Measurements from ENCODE around the gene TPM2.

Gene TPM2

DNA sequence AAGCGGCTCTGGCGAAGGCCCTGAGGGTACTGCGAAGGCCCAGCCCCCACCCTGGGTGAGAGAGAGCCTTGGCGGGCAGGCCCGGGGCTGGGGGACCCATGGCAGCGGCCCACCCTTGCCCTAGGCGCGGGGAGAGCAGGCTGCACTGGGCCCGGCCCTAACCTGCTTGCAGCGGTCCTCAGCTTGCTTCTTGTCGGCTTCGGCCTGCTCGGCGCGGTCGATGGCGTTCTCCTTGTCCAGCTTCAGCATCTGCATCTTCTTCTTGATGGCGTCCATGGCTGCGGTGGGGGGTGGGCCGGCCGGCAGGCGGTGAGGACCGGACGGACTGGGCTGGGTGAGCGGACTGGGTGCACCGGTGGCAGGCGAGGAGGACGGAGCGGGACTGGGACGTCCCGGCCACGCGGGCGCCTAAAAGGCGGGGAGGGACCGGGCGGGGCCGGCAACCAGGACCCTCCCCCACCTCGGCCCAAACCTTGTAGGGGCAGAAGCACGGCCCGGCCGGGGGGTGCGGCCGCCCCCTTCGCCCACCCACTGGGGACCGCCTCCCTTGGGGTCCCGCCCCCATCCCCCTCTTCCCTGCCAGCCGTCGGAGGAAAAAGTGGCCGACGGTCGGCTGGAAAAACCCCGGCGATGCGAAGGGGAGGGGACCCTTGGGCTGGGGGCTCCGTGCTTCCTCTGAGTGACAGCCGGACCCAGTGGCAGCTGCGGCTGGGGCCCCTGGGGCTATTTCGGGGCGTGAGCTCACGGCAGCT lies at the start of gene TPM2:
Gene TPM2 (minus strand): TSS at position 384 of the 752 bp plus-strand sequence. CDS start 108 bp downstream, at position 276.
- no peak for DNase-seq (ENCODE audit: low spot score)

DNA sequence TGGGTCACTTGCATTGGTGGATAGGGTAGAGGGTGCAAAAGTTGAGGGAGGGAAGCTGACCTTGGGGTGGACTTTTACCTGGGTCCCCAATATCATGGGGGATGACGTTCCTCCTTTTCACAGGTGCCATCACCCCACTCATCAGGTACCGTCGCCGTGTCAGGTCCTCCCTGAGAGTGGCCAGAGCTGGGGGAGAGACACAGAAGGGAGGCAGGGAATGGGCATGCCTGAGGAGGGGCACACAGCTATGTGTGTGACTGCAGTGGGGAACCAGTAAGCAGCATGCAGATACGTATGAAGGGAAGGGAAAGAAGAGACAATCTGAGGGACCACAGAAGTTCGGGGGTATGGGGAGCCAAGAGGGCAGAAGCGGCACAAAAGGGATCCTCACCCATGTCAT lies 49.2 kb upstream of the TPM2 start:
- DNase-seq (ENCODE audit: low spot score): no peak

DNA sequence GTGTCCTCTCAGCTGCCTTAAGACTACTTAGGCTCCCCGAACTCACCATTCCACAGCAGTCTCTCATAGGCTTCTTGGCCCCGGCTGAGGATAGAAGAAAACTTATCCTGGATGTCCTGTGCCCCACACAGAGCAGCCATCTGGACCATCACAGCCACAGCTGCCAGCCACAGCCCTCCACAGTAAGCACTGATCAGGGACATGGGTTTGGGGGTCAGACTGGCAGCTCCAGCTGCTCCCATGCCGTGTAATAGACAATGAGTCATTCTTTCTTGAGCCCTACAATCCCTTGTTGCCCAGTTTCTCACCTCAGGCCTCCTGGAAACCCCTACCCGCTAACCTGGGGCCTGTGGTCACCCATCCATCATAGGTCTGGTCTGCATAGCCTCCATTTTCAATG lies 48.5 kb upstream of the TPM2 start:
- no peak for DNase-seq (ENCODE audit: low spot score)

DNA sequence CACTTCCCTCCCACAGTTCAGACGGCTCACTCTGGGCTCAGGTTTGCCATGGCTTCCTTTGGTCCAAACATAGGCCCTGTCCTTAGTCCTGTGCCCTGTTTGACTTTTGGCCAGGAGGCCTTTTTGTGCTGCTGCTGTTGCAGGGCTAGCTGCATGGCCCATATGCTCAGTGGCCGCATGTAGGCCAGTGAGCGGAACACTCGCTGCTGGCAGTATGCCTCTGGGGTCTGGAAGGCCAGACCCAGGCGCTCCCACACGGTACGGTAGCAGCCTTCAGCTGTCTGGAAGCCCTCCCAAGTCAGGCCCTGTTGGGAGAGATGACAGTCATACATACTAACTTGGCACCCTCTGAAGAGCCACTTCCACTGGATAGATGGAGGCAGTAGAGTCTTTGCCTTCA lies 47.4 kb upstream of the TPM2 start:
- DNase-seq (ENCODE audit: low spot score): no peak

DNA sequence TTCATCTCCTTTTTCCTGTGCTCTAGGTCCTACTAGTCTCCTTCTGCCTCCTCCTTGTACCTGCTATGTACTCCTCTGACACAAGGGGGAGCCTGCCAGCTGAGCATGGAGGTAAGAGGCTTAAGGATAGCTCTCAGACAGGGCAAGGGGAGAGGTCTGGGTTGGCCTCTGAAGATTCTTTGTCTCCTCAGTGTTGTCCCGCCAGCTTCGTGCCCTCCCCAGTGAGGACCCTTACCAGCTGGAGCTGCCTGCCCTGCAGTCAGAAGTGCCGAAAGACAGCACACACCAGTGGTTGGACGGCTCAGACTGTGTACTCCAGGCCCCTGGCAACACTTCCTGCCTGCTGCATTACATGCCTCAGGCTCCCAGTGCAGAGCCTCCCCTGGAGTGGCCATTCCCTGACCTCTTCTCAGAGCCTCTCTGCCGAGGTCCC lies 46.5 kb upstream of the TPM2 start:
- peak; percentile 79 for DNase-seq (ENCODE audit: low spot score)

DNA sequence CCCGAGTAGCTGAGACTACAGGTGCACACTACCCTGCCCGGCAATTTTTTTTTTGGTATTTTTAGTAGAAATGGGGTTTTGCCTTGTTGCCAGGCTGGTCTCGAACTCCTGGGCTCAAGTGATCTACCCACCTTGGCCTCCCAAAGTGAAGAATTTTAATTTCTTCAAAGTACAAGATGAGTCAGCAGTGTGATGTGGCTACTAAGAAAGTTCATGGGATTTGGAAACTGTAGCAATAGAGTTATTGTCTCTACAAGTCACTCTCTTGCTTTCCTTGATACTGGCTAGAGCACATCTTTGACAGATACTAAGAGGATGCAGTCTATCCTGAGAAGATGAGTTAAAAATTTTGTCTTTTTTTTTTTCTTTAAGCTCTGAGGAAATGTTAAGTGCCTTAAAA lies 44.4 kb upstream of the TPM2 start:
- DNase-seq (ENCODE audit: low spot score): no peak

DNA sequence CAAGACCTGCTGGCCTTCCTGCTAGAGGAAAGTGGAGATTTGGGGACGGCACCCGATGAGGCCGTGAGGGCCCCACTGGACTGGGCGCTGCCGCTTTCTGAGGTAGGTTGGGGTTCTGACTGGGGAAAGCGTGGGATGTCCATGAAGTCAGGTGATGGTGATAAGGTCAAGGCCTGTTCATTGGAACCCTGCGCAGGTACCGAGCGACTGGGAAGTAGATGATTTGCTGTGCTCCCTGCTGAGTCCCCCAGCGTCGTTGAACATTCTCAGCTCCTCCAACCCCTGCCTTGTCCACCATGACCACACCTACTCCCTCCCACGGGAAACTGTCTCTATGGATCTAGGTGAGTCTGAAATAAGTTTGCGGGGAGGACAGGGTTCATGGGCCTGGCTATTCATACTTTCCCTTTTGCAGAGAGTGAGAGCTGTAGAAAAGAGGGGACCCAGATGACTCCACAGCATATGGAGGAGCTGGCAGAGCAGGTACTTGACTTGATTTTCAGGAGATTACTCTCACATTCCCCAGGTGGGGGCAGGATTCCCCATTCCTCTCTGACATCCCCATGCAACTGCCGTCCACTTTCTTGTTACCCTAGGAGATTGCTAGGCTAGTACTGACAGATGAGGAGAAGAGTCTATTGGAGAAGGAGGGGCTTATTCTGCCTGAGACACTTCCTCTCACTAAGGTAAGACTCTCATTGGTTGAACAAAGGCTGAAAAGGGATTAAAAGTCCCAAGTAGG lies 43.2 kb upstream of the TPM2 start:
- DNase-seq (ENCODE audit: low spot score): peak; percentile 18

DNA sequence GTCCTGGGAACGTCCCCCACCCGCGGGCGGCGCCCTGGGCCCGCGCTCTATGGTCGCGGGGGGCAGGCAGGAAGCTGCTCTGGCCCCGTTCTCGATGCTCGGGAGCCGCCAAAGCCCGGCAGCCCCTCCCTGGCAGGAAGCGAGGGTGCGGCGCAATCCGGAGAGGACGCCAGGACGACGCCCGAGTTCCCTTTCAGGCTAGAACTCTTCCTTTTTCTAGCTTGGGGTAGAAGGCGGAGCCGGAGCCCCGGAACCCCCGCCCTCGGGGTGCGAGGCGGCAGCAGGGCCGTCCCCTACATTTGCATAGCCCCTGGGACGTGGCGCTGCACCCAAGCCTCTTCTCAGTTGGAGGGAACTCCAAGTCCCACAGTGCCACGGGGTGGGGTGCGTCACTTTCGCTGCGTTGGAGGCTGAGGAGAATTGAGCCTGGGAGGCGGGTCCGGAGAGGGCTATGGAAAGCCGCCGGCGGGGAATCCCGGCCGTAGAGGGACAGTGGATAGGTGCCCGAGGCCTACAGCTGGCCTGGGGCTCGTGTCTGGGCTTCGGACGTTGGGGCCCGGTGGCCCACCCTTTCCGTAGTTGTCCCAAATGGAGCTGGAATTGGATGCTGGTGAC lies 42.6 kb upstream of the TPM2 start, which contains the start of the genes CREB3 and TLN1:
Gene CREB3 (plus strand): TSS at position 482 of the 615 bp plus-strand sequence. CDS start 107 bp downstream, at position 589.
Gene TLN1 (minus strand): TSS at position 11 of the 615 bp plus-strand sequence. CDS start 6,501 bp downstream, outside the sequence.
- peak; percentile 99 for DNase-seq (ENCODE audit: low spot score)

DNA sequence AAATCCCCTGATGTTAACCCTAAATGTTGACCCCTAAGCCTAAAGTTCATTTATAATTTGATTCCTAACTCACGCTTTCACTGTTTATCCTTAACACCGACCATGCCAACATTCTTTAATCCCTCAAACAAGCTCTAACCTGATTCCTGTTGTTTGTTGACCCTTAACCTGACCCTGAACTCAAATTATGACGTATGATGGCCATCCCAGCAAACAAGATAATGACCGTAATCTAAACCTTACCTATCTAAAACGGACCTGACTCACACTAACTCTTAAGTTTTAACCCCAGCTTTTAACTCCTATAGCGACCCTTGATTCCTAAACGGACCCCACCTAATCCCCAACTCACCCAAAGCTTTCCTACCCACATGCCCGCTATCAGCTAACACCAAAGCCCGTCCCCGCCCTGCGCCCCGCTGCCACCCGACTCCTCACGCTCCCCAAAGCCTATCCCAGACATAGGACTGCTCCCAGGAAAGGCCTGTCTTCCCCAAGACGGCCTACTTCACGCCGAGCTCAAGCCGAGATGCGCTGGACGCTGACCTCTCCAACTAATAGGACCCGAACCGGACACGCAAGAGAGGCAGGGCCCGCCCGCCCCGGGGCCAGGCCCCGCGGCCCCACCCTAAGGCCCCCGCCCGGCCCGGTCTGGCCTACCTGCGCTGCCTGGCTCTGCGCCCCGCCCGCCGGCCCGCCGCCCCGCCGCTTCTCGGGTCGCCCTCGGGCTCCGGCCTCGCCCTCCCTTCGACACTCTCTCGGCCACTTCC lies 41.9 kb upstream of the TPM2 start:
- no peak for DNase-seq (ENCODE audit: low spot score)

DNA sequence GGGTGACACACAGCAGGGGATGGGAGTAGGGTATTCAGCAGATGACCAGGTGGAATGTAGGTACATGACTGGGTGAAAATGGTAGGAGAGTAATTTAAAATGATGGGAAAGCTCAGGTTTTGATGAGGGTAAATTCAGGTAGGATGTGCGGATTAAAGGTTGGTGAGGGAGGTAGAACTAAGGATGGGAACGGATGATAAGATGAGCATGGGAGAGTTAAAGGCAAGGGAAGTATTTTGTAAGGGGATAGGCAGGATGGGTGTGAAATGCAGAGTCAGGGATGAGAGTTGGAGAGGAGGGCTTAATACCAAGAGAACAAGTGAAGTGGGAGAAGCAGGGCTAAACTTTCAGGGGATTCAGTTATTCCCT lies 40.7 kb upstream of the TPM2 start:
- DNase-seq (ENCODE audit: low spot score): no peak

DNA sequence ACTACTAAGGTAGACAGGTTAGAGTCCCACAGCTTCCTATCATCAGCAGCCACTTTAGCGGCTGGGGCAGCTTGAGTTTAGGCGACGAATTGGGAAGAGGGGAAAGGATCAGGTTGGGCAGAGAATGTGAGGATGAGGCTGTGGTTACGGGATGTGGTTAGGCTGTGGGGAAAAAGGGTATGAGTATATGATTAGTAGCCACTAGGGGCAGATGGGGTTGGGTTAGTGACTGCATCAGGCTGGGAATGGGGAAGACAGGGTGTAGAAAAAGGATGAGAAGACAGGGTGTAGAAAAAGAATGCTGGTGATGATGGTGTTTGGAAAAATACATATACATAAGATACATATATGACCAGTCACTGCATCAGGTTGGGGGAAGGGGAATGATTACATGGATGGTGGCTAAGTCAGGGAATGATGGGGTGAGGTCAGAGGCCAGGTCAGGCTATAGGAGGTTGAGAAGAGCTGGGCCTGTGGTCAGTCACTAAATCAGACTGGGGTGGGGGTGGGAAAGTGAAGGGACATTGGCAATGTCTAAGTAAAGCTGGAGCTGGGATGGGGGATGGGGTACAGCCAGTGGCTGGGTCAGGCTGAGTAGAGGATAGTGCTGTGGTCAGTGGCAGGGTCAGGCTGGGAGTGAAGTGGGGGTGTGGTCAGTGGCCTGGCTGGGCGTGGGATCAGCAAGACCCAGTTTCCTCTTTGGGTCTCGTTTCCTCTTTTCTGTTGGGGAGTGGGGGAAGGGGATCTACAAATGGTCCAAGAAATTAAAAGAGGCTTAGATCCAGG lies 40.2 kb upstream of the TPM2 start:
- peak; percentile 50 for DNase-seq (ENCODE audit: low spot score)

DNA sequence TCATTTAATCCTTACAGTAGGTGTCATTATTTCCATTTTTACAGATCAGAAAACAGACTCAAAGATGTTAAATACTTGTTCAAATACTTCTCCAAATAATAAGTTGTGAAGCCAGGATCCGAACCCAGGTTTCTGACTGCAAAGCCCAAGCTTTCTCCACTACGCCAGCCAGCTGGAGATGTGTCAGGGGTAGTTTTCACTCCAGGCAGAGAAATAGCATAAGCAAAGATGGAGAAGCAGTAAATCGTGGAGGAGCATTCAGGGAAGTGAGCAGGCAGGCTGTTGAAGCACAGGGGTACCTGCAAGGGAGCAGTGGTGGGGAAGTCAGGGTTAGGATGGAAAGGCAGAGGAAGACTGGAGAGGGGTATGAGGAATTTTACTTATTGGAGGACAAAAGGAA lies 39.4 kb upstream of the TPM2 start:
- no peak for DNase-seq (ENCODE audit: low spot score)

DNA sequence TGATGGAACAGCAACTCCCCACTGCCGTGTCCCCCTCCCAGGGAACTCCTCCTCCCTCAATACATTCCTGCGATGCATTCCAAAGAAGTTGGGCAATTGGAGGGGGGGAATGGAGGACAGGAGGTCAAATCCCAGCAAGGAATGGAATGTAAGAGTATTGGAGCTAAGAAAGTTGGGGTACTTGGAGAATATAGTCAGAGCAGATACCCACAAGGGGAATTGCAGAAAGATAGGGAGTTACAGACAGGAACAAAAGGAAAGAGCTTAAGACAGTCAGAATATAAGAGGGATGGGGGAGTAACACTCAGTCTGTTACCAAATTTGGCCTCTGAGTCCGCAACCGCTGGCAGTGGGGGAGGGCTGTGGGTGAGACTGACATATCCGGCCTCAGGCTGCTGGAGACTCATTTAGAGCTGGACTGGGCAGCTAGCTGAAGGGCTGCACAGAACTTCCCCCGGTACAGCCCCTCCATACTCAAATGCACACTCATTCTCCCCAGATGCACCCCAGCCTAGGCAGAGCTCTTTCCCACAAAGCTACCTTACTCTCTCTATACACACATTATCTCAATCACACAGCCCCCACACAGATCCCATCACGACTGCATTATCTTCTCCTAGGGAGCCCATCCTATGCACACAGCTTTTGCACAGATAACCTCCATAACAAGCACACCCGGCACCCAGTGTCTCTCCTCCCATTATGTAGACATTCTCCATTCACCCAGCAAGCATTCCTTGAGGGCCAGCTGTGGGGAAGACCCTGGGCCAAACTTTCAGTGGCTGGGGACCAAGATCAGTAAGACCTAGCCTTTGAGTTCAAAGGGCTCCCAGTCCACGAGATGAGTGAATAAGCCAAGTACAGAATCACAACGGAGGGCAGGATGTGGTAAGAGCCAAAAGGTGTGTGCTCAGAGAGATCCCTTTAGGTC lies 38.6 kb upstream of the TPM2 start:
- peak; percentile 46 for DNase-seq (ENCODE audit: low spot score)

DNA sequence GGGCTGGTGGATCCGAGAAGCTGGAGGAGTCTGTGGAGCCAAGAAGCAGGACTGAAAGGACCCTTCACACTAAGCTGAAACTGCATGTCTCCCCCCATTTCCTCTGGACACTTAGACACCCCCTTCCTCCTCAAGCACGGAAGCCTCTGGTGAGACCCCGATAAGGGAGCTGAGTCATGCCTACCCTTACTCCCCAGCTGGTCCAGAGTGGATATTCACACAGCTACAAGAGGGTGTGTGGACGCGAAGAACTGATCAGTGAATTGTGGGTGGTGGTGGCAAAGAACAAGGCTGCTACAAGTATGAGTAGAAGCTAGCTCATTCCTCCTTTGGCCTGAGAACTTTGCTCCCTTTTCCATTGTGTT lies 37.9 kb upstream of the TPM2 start:
- no peak for DNase-seq (ENCODE audit: low spot score)

DNA sequence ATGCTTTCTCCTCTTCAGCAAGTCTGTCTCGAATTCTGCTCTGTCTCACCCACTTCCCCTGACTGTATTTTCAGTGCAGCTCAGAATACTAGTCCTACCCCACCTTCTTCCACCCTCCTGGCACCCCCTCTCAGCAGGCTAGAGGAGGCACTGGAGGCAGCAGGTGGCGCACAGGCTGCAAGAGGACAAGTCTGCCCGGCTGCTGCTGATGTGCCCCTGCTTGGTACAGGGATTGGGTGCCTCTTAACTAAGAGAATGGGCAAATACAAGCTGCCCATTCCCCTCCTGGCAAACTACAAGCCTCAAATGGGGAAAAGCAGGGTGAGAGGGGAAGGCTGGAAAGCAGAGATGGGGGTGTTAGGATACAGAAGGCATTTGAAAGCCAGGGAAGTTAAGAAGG lies 37.2 kb upstream of the TPM2 start:
- DNase-seq (ENCODE audit: low spot score): peak; percentile 35

DNA sequence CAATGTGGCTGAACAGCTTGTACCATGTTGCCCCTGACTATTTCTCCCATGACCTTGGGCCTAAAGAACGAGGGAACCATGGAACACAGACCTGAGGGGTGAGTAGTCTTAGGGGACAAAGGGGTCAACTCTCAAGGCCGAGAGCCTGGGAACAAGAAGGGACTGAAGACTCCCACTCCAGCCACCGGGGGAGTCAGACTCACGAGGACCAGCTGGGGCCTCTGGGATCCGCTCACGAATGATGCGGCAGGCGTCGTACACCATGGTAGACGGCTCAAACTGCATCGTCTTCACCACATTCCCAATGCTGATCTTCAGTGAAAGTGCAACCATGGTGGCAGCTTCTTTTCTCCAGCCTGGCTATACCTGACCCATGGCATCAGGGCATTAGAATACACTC lies 35.6 kb upstream of the TPM2 start:
- DNase-seq (ENCODE audit: low spot score): no peak

DNA sequence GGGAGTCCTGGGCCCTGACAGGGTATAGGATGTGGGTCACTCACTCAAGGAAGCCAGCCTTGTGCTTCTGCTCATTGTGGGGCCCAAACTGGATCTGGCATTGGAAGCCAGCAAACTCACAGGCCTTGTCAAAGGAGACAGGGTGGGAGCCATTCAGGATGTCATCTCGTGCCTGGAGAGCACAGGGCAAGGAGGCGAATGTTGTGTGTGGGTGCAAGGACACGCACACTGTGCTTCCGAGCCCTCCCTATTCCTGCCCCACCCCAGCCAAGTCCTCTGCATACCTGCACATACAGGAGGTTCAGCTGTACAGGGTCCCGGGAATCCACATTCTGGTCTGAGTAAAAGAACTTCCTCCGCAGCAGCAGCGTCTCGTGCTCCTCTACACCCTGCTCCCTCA lies 34.2 kb upstream of the TPM2 start:
- DNase-seq (ENCODE audit: low spot score): no peak

DNA sequence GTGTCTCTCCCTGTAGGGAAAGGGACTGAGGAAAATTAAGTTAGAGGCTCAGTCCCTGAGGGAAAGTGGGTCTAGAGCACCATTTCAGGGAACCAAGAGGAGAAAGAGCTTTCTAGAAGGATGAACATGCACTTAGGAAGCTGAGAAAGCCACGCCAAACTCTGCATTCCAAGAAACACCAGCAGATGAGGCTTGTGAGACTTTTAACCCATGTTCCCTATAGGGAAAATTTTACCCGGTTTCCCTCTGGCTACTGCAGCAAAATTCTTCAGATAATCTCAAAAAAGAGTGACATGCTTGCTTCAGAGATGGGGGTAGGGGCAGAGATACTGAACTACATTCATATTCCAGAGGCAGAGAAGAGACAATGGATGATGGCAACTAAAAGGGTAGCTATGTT lies 33.7 kb upstream of the TPM2 start:
- DNase-seq (ENCODE audit: low spot score): no peak

DNA sequence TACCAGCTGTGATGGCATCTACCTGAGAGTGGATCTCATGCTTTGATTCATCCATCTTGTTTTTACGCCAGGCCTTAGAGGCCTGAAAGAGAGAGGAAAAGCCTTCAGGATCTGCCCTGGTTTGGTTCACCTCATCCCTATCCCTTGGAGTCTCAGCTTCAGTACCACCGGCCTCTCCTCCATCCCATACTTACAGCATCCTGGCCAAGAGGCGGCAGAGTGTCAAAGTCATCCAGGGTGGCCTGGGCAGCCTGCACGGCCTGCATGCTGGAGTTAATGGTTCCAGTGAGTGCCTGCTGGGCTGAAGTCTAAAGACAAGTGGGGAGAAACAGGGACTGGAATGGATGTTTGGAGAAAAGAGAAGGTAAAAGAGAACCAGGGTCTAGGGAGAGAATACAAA lies 29.8 kb upstream of the TPM2 start:
- no peak for DNase-seq (ENCODE audit: low spot score)

Data from CD4-positive, alpha-beta T cell treated with Interleukin-2 at 100 ng/mL for 4 hours (primary cell).